Measurements from ENCODE around the gene SLC17A5.
"Not testable (repeated sequence)": the region's sequence is repeated elsewhere in the genome, so short reads cannot be mapped to it uniquely, and the experiment has no call there.

SLC17A5 gene

GRCh38 chr6:73694711-73695411 is 41.1 kb upstream of the SLC17A5 start:
- DNase-seq (ENCODE audit: low read depth) = peak; percentile 83
- peak overlapping the region; percentile 68 for H3K4me3 ChIP-seq (ENCODE audit: control insufficient read depth, low read depth, low read length)
- TF ChIP-seq CTCF (conservative IDR thresholded peaks at IDR 0.05; ENCODE audit: control insufficient read depth, insufficient read depth, low read depth, low read length) = no peak

DNA sequence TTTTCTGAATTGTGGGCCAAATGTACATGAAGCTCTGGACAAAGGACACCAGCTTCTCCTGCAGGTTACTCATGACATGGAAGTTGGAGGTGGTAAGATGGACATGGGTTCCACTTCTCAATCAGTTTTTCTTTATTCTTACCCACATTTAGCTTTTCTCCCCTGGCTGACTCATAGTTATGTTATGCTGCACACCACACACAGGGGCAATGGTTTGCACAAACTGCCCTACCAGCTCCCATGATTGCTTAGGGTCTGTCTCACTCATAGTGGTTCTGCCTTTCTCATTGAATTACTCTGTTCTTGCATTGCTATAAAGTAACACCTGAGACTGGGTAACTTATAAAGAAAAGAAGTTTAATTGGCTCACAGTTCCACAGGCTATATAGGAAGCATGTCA is 37.7 kb upstream of the SLC17A5 start:
- TF ChIP-seq CTCF (conservative IDR thresholded peaks at IDR 0.05; ENCODE audit: control insufficient read depth, insufficient read depth, low read depth, low read length) = no peak
- no peak for DNase-seq (ENCODE audit: low read depth)

GRCh38 chr6:73690056-73690455 is 36.3 kb upstream of the SLC17A5 start:
- H3K4me3 ChIP-seq (ENCODE audit: control insufficient read depth, low read depth, low read length) = no peak overlapping the region
- TF ChIP-seq CTCF (conservative IDR thresholded peaks at IDR 0.05; ENCODE audit: control insufficient read depth, insufficient read depth, low read depth, low read length) = no peak
- no peak for DNase-seq (ENCODE audit: low read depth)

More for the DNA sequence above, 37.7 kb upstream of the SLC17A5 start:
- H3K4me3 ChIP-seq (ENCODE audit: control insufficient read depth, low read depth, low read length) = no peak overlapping the region

DNA sequence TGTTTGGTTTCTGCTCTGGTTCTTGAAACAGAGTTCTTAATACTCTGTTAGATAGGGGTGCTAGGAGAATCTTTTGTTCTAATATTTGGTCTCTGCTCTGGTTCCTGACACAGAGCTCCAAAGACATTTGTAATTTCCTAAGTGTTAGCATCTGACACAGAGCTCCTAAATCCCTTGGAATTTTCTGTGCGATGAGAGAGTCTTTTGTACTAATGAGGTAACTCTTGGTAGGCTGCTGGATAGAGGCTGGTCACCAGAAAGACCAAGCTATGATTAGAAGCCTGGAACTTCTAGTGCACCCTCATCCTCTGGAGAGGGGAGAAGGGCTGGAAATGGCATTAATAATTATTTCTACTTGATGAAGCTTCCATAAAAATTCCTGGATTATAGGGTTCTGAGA is 34.6 kb upstream of the SLC17A5 start:
- TF ChIP-seq CTCF (conservative IDR thresholded peaks at IDR 0.05; ENCODE audit: control insufficient read depth, insufficient read depth, low read depth, low read length) = no peak
- no peak for DNase-seq (ENCODE audit: low read depth)
- no peak overlapping the region for H3K4me3 ChIP-seq (ENCODE audit: control insufficient read depth, low read depth, low read length)

- not testable (repeated sequence) for DNase-seq (ENCODE audit: low read depth); H3K4me3 ChIP-seq (ENCODE audit: control insufficient read depth, low read depth, low read length)
Observed at GRCh38 chr6:73683574-73683973, 29.8 kb upstream of the SLC17A5 start.

GRCh38 chr6:73680289-73680918 is 26.6 kb upstream of the SLC17A5 start:
- no peak overlapping the region for H3K4me3 ChIP-seq (ENCODE audit: control insufficient read depth, low read depth, low read length)
- TF ChIP-seq CTCF (conservative IDR thresholded peaks at IDR 0.05; ENCODE audit: control insufficient read depth, insufficient read depth, low read depth, low read length) = no peak
- no peak for DNase-seq (ENCODE audit: low read depth)

GRCh38 chr6:73679846-73680245 is 26.1 kb upstream of the SLC17A5 start:
- not testable (repeated sequence) for H3K4me3 ChIP-seq (ENCODE audit: control insufficient read depth, low read depth, low read length)

GRCh38 chr6:73679009-73679408 is 25.2 kb upstream of the SLC17A5 start:
- H3K4me3 ChIP-seq (ENCODE audit: control insufficient read depth, low read depth, low read length) = no peak overlapping the region
- DNase-seq (ENCODE audit: low read depth) = no peak
- no peak for TF ChIP-seq CTCF (conservative IDR thresholded peaks at IDR 0.05; ENCODE audit: control insufficient read depth, insufficient read depth, low read depth, low read length)

More at GRCh38 chr6:73679846-73680245, 26.1 kb upstream of the SLC17A5 start:
- not testable (repeated sequence) for DNase-seq (ENCODE audit: low read depth)

Measured in fibroblast of mammary gland (primary cell).